Dendritic cell treated with granulocyte-macrophage colony-stimulating factor and Interleukin-4, amounts not matched to agents 40 ng/mL and 50 ng/mL, for 4 days (primary cell): Measurements from ENCODE around the gene ASB2.

Experiments
- H3K27ac Mint-ChIP-seq: one replicate; pipeline ENCODE4 v1.8.0; 2022; ENCODE audit warnings: mild to moderate bottlenecking, mixed read lengths
- H3K27me3 Mint-ChIP-seq: one replicate; pipeline ENCODE4 v1.8.0; 2022; ENCODE audit warnings: mild to moderate bottlenecking, mixed read lengths
- H3K36me3 Mint-ChIP-seq: one replicate; pipeline ENCODE4 v1.8.0; 2022; ENCODE audit warnings: low read depth, mixed read lengths
- H3K4me1 Mint-ChIP-seq: one replicate; pipeline ENCODE4 v1.8.0; 2022; ENCODE audit warnings: low read depth, mixed read lengths
- H3K4me3 Mint-ChIP-seq: one replicate; pipeline ENCODE4 v1.8.0; 2022; ENCODE audit warnings: mild to moderate bottlenecking, moderate library complexity, mixed read lengths
- H3K9me3 Mint-ChIP-seq: one replicate; pipeline ENCODE4 v1.8.0; 2022; ENCODE audit warnings: mixed read lengths
- intact Hi-C: fragments of 100-400 bp; cut with micrococcal nuclease; formaldehyde crosslinking; loops from one replicate; pipeline ENCODE4 v1.15.0; 2022

The ASB2 gene

GRCh38 chr14:93949511-93950075 is 26.8 kb downstream of the ASB2 start:
- Mint-ChIP-seq H3K4me3 (no peak overlapping the region), H3K27ac (no peak overlapping the region), H3K36me3 (no peaks in the 10 kb centered on the region), H3K4me1 (peaks cover 41% of the 10 kb centered on the region), H3K9me3 (no peaks in the 10 kb centered on the region), H3K27me3 (peaks cover 3% of the 10 kb centered on the region)
- intact Hi-C loops, result no loop called here

GRCh38 chr14:93947282-93947681 is 29.1 kb downstream of the ASB2 start:
- intact Hi-C loops, result no loop called here
- H3K4me1 Mint-ChIP-seq, result peaks cover 21% of the 10 kb centered on the region
- no peak overlapping the region for H3K4me3 Mint-ChIP-seq
- H3K27ac Mint-ChIP-seq, result no peak overlapping the region
- H3K27me3 Mint-ChIP-seq, result no peaks in the 10 kb centered on the region
- H3K9me3 Mint-ChIP-seq, result no peaks in the 10 kb centered on the region
- no peaks in the 10 kb centered on the region for H3K36me3 Mint-ChIP-seq

GRCh38 chr14:93946541-93947090 is 29.8 kb downstream of the ASB2 start:
- no peaks in the 10 kb centered on the region for H3K36me3 Mint-ChIP-seq
- peaks cover 22% of the 10 kb centered on the region for H3K4me1 Mint-ChIP-seq
- H3K27ac Mint-ChIP-seq, result no peak overlapping the region
- no peaks in the 10 kb centered on the region for H3K27me3 Mint-ChIP-seq
- H3K4me3 Mint-ChIP-seq, result no peak overlapping the region
- H3K9me3 Mint-ChIP-seq, result no peaks in the 10 kb centered on the region
- intact Hi-C loops, result no loop called here

GRCh38 chr14:93946104-93946503 is 30.3 kb downstream of the ASB2 start:
- Mint-ChIP-seq H3K27ac (no peak overlapping the region), H3K36me3 (no peaks in the 10 kb centered on the region), H3K9me3 (no peaks in the 10 kb centered on the region), H3K4me1 (peaks cover 26% of the 10 kb centered on the region), H3K4me3 (no peak overlapping the region), H3K27me3 (no peaks in the 10 kb centered on the region)
- intact Hi-C loops, result no loop called here

- no peaks in the 10 kb centered on the region for H3K36me3 Mint-ChIP-seq
- no peaks in the 10 kb centered on the region for H3K27me3 Mint-ChIP-seq
- no peaks in the 10 kb centered on the region for H3K9me3 Mint-ChIP-seq
- intact Hi-C loops, result no loop called here
- no peak overlapping the region for H3K4me3 Mint-ChIP-seq
- H3K4me1 Mint-ChIP-seq, result peaks cover 29% of the 10 kb centered on the region
- no peak overlapping the region for H3K27ac Mint-ChIP-seq
These were observed 31.3 kb downstream of the ASB2 start for GRCh38 chr14:93945070-93945399.

GRCh38 chr14:93944348-93945069 is 31.9 kb downstream of the ASB2 start:
- Mint-ChIP-seq H3K4me1 (peaks cover 34% of the 10 kb centered on the region), H3K9me3 (no peaks in the 10 kb centered on the region), H3K4me3 (no peak overlapping the region), H3K36me3 (no peaks in the 10 kb centered on the region), H3K27ac (no peak overlapping the region), H3K27me3 (no peaks in the 10 kb centered on the region)
- intact Hi-C loops, result no loop called here

GRCh38 chr14:93943930-93944329 is 32.4 kb downstream of the ASB2 start:
- Mint-ChIP-seq H3K36me3 (no peaks in the 10 kb centered on the region), H3K27me3 (peaks cover 6% of the 10 kb centered on the region), H3K27ac (no peak overlapping the region), H3K4me1 (peaks cover 39% of the 10 kb centered on the region), H3K4me3 (no peak overlapping the region), H3K9me3 (no peaks in the 10 kb centered on the region)
- intact Hi-C loops, result no loop called here

- H3K9me3 Mint-ChIP-seq, result no peaks in the 10 kb centered on the region
- intact Hi-C loops, result no loop called here
- H3K4me3 Mint-ChIP-seq, result no peak overlapping the region
- H3K27ac Mint-ChIP-seq, result no peak overlapping the region
- peaks cover 42% of the 10 kb centered on the region for H3K4me1 Mint-ChIP-seq
- peaks cover 14% of the 10 kb centered on the region for H3K27me3 Mint-ChIP-seq
- H3K36me3 Mint-ChIP-seq, result no peaks in the 10 kb centered on the region
These were observed 33.3 kb downstream of the ASB2 start for GRCh38 chr14:93943052-93943451.

GRCh38 chr14:93941293-93941910 is 35.0 kb downstream of the ASB2 start:
- H3K27me3 Mint-ChIP-seq, result peaks cover 19% of the 10 kb centered on the region
- H3K27ac Mint-ChIP-seq, result no peak overlapping the region
- peaks cover 38% of the 10 kb centered on the region for H3K4me1 Mint-ChIP-seq
- no peaks in the 10 kb centered on the region for H3K9me3 Mint-ChIP-seq
- no peak overlapping the region for H3K4me3 Mint-ChIP-seq
- intact Hi-C loops, result loop anchor here (2.0 kb wide), 1 partner anchor 29 kb away; no protein-coding TSS in a partner anchor
- no peaks in the 10 kb centered on the region for H3K36me3 Mint-ChIP-seq

- Mint-ChIP-seq H3K4me3 (no peak overlapping the region), H3K36me3 (no peaks in the 10 kb centered on the region), H3K27ac (peak overlapping the region; percentile 11), H3K9me3 (no peaks in the 10 kb centered on the region), H3K4me1 (peaks cover 33% of the 10 kb centered on the region), H3K27me3 (peaks cover 19% of the 10 kb centered on the region)
- intact Hi-C loops, result loop anchor here (2.0 kb wide), 1 partner anchor 30 kb away; no protein-coding TSS in a partner anchor
These were observed 35.9 kb downstream of the ASB2 start for GRCh38 chr14:93940437-93940836.

- H3K9me3 Mint-ChIP-seq, result no peaks in the 10 kb centered on the region
- peaks cover 33% of the 10 kb centered on the region for H3K4me1 Mint-ChIP-seq
- peak overlapping the region; percentile 68 for H3K4me3 Mint-ChIP-seq
- no peaks in the 10 kb centered on the region for H3K36me3 Mint-ChIP-seq
- intact Hi-C loops, result loop anchor here (1.0 to 2.0 kb wide), 2 partner anchors 31 to 62 kb away; no protein-coding TSS in a partner anchor
- H3K27ac Mint-ChIP-seq, result no peak overlapping the region
- peaks cover 19% of the 10 kb centered on the region for H3K27me3 Mint-ChIP-seq
These were observed 36.8 kb downstream of the ASB2 start for GRCh38 chr14:93939304-93940229.

GRCh38 chr14:93938751-93939303 is 37.5 kb downstream of the ASB2 start:
- Mint-ChIP-seq H3K4me1 (peaks cover 33% of the 10 kb centered on the region), H3K4me3 (peak overlapping the region; percentile 68), H3K27ac (no peak overlapping the region), H3K27me3 (peaks cover 19% of the 10 kb centered on the region), H3K36me3 (no peaks in the 10 kb centered on the region), H3K9me3 (no peaks in the 10 kb centered on the region)
- intact Hi-C loops, result loop anchor here (1.0 kb wide), 1 partner anchor 62 kb away; no protein-coding TSS in a partner anchor

- intact Hi-C loops, result no loop called here
- H3K4me3 Mint-ChIP-seq, result no peak overlapping the region
- no peaks in the 10 kb centered on the region for H3K9me3 Mint-ChIP-seq
- H3K36me3 Mint-ChIP-seq, result no peaks in the 10 kb centered on the region
- H3K27ac Mint-ChIP-seq, result no peak overlapping the region
- peaks cover 19% of the 10 kb centered on the region for H3K27me3 Mint-ChIP-seq
- peaks cover 33% of the 10 kb centered on the region for H3K4me1 Mint-ChIP-seq
These were observed 38.9 kb downstream of the ASB2 start for GRCh38 chr14:93937519-93937918.
